ENCODE data around the gene GORASP2. TPM values are rescaled to one million over a fixed set of nuclear protein-coding genes. Genes with fewer than 3 reads are reported as not detected.
A peak's percentile ranks its signal among the peaks of the same experiment; 100 is the strongest.

GORASP2 gene
- total and polyA plus RNA-seq, 2 of the 8 experiments (the other 6 are each of a cell fraction or from before 2014, with no cell fraction given): 86.8 to 214 TPM

- H3K9me3 ChIP-seq (ENCODE audit: insufficient read depth in 2 of 2, low read depth in 1 of 2, low read length in 1 of 2): no peaks in the 10 kb centered on the region
- no peak overlapping the region for H4K5ac ChIP-seq (ENCODE audit: insufficient read length, low read depth, low read length)
- H4K91ac ChIP-seq (replicated peaks; ENCODE audit: insufficient read length, low read length): peak overlapping the region; percentile 29
- H3K27me3 ChIP-seq (replicated peaks in 1 of 4; ENCODE audit: control insufficient read depth in 3 of 4, extremely low read depth in 1 of 4, insufficient read depth in 3 of 4, low read length in 3 of 4): no peaks in the 10 kb centered on the region
- peak overlapping the region; percentile 46 for H3K4ac ChIP-seq (replicated peaks; ENCODE audit: insufficient read length, low read depth, low read length)
- no peaks in the 10 kb centered on the region for H3K36me3 ChIP-seq (ENCODE audit: control insufficient read depth in 2 of 4, insufficient read depth in 4 of 4, low read length in 3 of 4)
- H2AK5ac ChIP-seq (ENCODE audit: low read depth, low read length): peak overlapping the region; percentile 10; the same call in 1 of the 2 replicates
- no peak for DNase-seq (ENCODE audit: low read depth in 1 of 2, low spot score in 2 of 2)
- H2BK12ac ChIP-seq (ENCODE audit: low read depth, low read length): peak overlapping the region; percentile 45; the same call in 1 of the 2 replicates
- H3K27ac ChIP-seq (ENCODE audit: low read depth, low read length): no peak overlapping the region
- no peak overlapping the region; the same call in 1 of the 2 replicates for H4K8ac ChIP-seq (ENCODE audit: extremely low read depth, insufficient read depth, low read length)
- H2BK5ac ChIP-seq (ENCODE audit: low read depth, low read length): no peak overlapping the region; the same call in 1 of the 2 replicates
- no peaks in the 10 kb centered on the region for H3K79me1 ChIP-seq (ENCODE audit: low read depth, low read length)
- H2BK15ac ChIP-seq (ENCODE audit: low read length): peak overlapping the region; percentile 99
- H2BK20ac ChIP-seq (ENCODE audit: low read length): peak overlapping the region; percentile 16; the same call in 1 of the 2 replicates
- H4K20me1 ChIP-seq (replicated peaks in 1 of 2; ENCODE audit: control insufficient read depth in 1 of 2, insufficient read depth in 2 of 2, low read length in 2 of 2): no peaks in the 10 kb centered on the region
- no peak overlapping the region for H3K4me3 ChIP-seq (ENCODE audit: extremely low read depth in 1 of 4, insufficient read depth in 2 of 4, low read depth in 3 of 4, low read length in 4 of 4)
- H3K56ac ChIP-seq (replicated peaks; ENCODE audit: insufficient read length, low read depth, low read length): no peak overlapping the region
- no peaks in the 10 kb centered on the region; the same call in 1 of the 2 replicates for H3K23me2 ChIP-seq (ENCODE audit: low read depth, low read length)
- no peak overlapping the region for H3K14ac ChIP-seq (ENCODE audit: insufficient read length)
- H3K23ac ChIP-seq (ENCODE audit: insufficient read length): no peak overlapping the region
- H3K9ac ChIP-seq (replicated peaks in 1 of 4; ENCODE audit: extremely low read depth in 1 of 4, low read depth in 3 of 4, low read length in 3 of 4): no peak overlapping the region
- no peak overlapping the region for H3K4me2 ChIP-seq (ENCODE audit: insufficient read depth in 1 of 2, low read depth in 2 of 2, low read length in 2 of 2)
- ChIA-PET CTCF (ENCODE audit: partially characterized antibody) (interaction anchor here (0.9 to 6.0 kb wide), 6 partner anchors 8 to 473 kb away, joined by 3 to 49 read pairs (median 6); no protein-coding TSS in a partner anchor), POLR2A (ENCODE audit: partially characterized antibody) (interaction anchor here (1.0 to 4.5 kb wide), 4 partner anchors 10 to 458 kb away, joined by 3 to 18 read pairs (median 10); partner anchors contain the start of genes DCAF17 and METTL8)
- WGBS, 2 experiments (ENCODE audit: extremely low coverage in 1 of 2, insufficient coverage in 1 of 2, insufficient read length in 1 of 2, insufficient replicate concordance in 2 of 2, low coverage in 1 of 2, low lambda C conversion rate in 2 of 2, missing lambda C conversion rate in 1 of 2): 94% methylated on average over 17 of the region's 17 CpGs; no CpG with 5 or more reads in 1 of the 2 experiments
- no peak overlapping the region for H2AFZ ChIP-seq (ENCODE audit: low read length)
- no peak overlapping the region for H3K18ac ChIP-seq (ENCODE audit: extremely low read depth, low read length)
- FAIRE-seq: no peak
- no peaks in the 10 kb centered on the region for H3K79me2 ChIP-seq (ENCODE audit: control insufficient read depth in 1 of 2, insufficient read depth in 2 of 2, low read length in 2 of 2)
- peaks cover 0 to 10% (median 3%) of the 10 kb centered on the region in 4 experiments; a peak in 4 of 7 replicates for H3K4me1 ChIP-seq (replicated peaks in 1 of 4; ENCODE audit: control insufficient read depth in 3 of 4, insufficient read depth in 4 of 4, low read length in 3 of 4)
- peak overlapping the region; percentile 13 for H2BK120ac ChIP-seq (replicated peaks; ENCODE audit: low read depth, low read length)
Measured at GRCh38 chr2:170975127-170975942, 46.3 kb downstream of the GORASP2 start.

Data from H1 (cell line).